K562 (cell line): Measurements from ENCODE around the gene EVI5L. TPM values are rescaled to one million over a fixed set of nuclear protein-coding genes. Genes with fewer than 3 reads are reported as not detected.

Experiments used
- CREB3L1 ChIP-seq: fragments of 450-650 bp; IDR thresholded peaks from 2 replicates; pipeline ENCODE4 v1.6.1; 2014; ENCODE audit warnings: low read depth, mild to moderate bottlenecking, moderate library complexity, borderline replicate concordance
- EP400 ChIP-seq: fragments of 450-650 bp; IDR thresholded peaks from 2 replicates; pipeline ENCODE4 v1.6.1; 2017; ENCODE audit warnings: antibody characterized with exemption, mild to moderate bottlenecking, moderate library complexity
- GABPA ChIP-seq: fragments of 200-800 bp; sonication (Bioruptor generic); conservative IDR thresholded peaks from 2 replicates; pipeline ENCODE4 v1.6.1; 2016; ENCODE audit warnings: low read depth, missing genetic modification characterization, missing compliant biosample characterization
- HDAC1 ChIP-seq, 2 experiments: fragments of 450-650 bp; IDR thresholded peaks; 2 replicates each; pipeline ENCODE4 v1.6.1; 2016 to 2017; ENCODE audit warnings: inconsistent platforms in 1 of 2, mild to moderate bottlenecking in 1 of 2, moderate library complexity in 1 of 2
- ILF3 ChIP-seq: fragments of 450-650 bp; IDR thresholded peaks from 2 replicates; pipeline ENCODE4 v1.6.1; 2018; ENCODE audit warnings: antibody characterized with exemption, mild to moderate bottlenecking, moderate library complexity, borderline replicate concordance
- KDM5B ChIP-seq: fragments of 200-600 bp; sonication (generic); IDR thresholded peaks from 2 replicates; pipeline ENCODE4 v1.6.1; 2012; ENCODE audit warnings: low read depth, mild to moderate bottlenecking, moderate library complexity, low read length, control low read depth, inconsistent platforms; ENCODE audit not compliant: insufficient replicate concordance
- SIX5 ChIP-seq, 2 experiments: IDR thresholded peaks; 2 replicates each; pipeline ENCODE4 v1.6.1; 2011; ENCODE audit warnings: low read length in 2 of 2, borderline replicate concordance in 1 of 2, low read depth in 1 of 2, mild to moderate bottlenecking in 1 of 2, moderate library complexity in 1 of 2; ENCODE audit not compliant: insufficient read depth in 1 of 2
- SMAD1 ChIP-seq: fragments of 150-350 bp; IDR thresholded peaks from 2 replicates; pipeline ENCODE4 v1.6.1; 2014; ENCODE audit warnings: low read length, low read depth; ENCODE audit not compliant: partially characterized antibody
- STAG1 ChIP-seq: sonication (generic); formaldehyde crosslinking; IDR thresholded peaks from 2 replicates; pipeline ENCODE4 v1.5.0; 2020; ENCODE audit warnings: missing genetic modification reagents, borderline replicate concordance
- TARDBP ChIP-seq: fragments of 450-650 bp; IDR thresholded peaks from 2 replicates; pipeline ENCODE4 v1.6.1; 2016
- ZMIZ1 ChIP-seq, 2 experiments: fragments of 150-350 bp in 1 of 2; IDR thresholded peaks; 2 replicates each; pipeline ENCODE4 v1.6.1; 2012 to 2016; ENCODE audit warnings: low read depth in 2 of 2, low read length in 2 of 2, mild to moderate bottlenecking in 1 of 2, moderate library complexity in 1 of 2
- ZNF133 ChIP-seq: fragments of 250-450 bp; sonication (Bioruptor Pico); IDR thresholded peaks from 2 replicates; pipeline ENCODE4 v1.4.0; 2020; ENCODE audit warnings: mild to moderate bottlenecking
- ZNF134 ChIP-seq: fragments of 250-450 bp; sonication (Bioruptor Pico); conservative IDR thresholded peaks from 2 replicates; pipeline ENCODE4 v1.4.0; 2020
- ZNF512 ChIP-seq: IDR thresholded peaks from 2 replicates; pipeline ENCODE4 v1.6.1; 2016; ENCODE audit warnings: missing genetic modification characterization, missing compliant biosample characterization
- ZNF699 ChIP-seq: fragments of 250-450 bp; sonication (Bioruptor Pico); IDR thresholded peaks from 2 replicates; pipeline ENCODE4 v1.8.0; 2021; ENCODE audit warnings: mild to moderate bottlenecking, moderate library complexity; ENCODE audit not compliant: insufficient replicate concordance
- polyA plus RNA-seq, 8 experiments: library from polyadenylated mRNA; depleted of rRNA in 4 of 8; stranded (reverse) in 5 of 8; unstranded in 3 of 8; fragments of >200 nt; fragmentation: Nextera tagmentation in 2 of 8; fragmentation: Illumina TruSeq in 1 of 8; extraction: Ambion mirVana in 2 of 8; extraction: Trizol in 1 of 8; gene quantifications; 2 replicates each; pipeline versions ENCODE4 v1.2.1 to v1.2.3, GENCODE V29; 2011 to 2014; ENCODE audit warnings: inconsistent platforms in 1 of 8, missing spikeins in 1 of 8
- total RNA-seq, 7 experiments: library from RNA; depleted of rRNA in 6 of 7; stranded (reverse); fragments of >200 nt in 6 of 7; fragmentation: Illumina TruSeq in 2 of 7; extraction: Trizol in 2 of 7; gene quantifications; 2 replicates each; pipeline versions ENCODE4 v1.2.1 to v1.2.3, GENCODE V29; 2011 to 2021; ENCODE audit warnings: low replicate concordance in 1 of 7
- TF ChIP-seq, protein P1 (sequence below): fragments of 250-450 bp; sonication (Bioruptor Pico); IDR thresholded peaks from 2 replicates; pipeline ENCODE4 v1.4.0; 2020; ENCODE audit warnings: mild to moderate bottlenecking, moderate library complexity, borderline replicate concordance

Gene EVI5L
- total and polyA plus RNA-seq, 9 of the 15 experiments (the other 6 are each of a cell fraction or from before 2014, with no cell fraction given): 0.69 to 1.8 (median 1.2) TPM; not detected in 2

- TF ChIP-seq TARDBP (no peak), SIX5 (IDR thresholded peaks at IDR 0.05; ENCODE audit: borderline replicate concordance in 1 of 2, insufficient read depth in 1 of 2, low read depth in 1 of 2, low read length in 2 of 2) (no peak), ZMIZ1 (IDR thresholded peaks at IDR 0.05; ENCODE audit: low read depth in 2 of 2, low read length in 2 of 2) (no peak), ZNF699 (CRISPR knock-in tag) (no peak), ZNF134 (CRISPR knock-in tag) (no peak), STAG1 (CRISPR knock-in tag) (no peak), ZNF512 (tag) (no peak), CREB3L1 (no peak), HDAC1 (IDR thresholded peaks at IDR 0.05) (no peak), EP400 (no peak), GABPA (tag) (no peak), SMAD1 (no peak), ILF3 (no peak), KDM5B (no peak), ZNF133 (CRISPR knock-in tag) (no peak)
- TF ChIP-seq, protein P1, sequence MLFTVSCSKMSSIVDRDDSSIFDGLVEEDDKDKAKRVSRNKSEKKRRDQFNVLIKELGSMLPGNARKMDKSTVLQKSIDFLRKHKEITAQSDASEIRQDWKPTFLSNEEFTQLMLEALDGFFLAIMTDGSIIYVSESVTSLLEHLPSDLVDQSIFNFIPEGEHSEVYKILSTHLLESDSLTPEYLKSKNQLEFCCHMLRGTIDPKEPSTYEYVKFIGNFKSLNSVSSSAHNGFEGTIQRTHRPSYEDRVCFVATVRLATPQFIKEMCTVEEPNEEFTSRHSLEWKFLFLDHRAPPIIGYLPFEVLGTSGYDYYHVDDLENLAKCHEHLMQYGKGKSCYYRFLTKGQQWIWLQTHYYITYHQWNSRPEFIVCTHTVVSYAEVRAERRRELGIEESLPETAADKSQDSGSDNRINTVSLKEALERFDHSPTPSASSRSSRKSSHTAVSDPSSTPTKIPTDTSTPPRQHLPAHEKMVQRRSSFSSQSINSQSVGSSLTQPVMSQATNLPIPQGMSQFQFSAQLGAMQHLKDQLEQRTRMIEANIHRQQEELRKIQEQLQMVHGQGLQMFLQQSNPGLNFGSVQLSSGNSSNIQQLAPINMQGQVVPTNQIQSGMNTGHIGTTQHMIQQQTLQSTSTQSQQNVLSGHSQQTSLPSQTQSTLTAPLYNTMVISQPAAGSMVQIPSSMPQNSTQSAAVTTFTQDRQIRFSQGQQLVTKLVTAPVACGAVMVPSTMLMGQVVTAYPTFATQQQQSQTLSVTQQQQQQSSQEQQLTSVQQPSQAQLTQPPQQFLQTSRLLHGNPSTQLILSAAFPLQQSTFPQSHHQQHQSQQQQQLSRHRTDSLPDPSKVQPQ (CRISPR knock-in tag): no peak
Observed at GRCh38 chr19:7869453-7869909, 39.5 kb downstream of the EVI5L start (continued).
